SK-N-SH treated with all-trans-retinoic acid at 6 μM for 48 hours (cell line): ENCODE data around the gene SCN2B.
"Not testable (repeated sequence)": the region's sequence is repeated elsewhere in the genome, so short reads cannot be mapped to it uniquely, and the experiment has no call there.

Source experiments
- BACH2 ChIP-seq: fragments of 250-450 bp; sonication (Bioruptor Pico); IDR thresholded peaks from 2 replicates; pipeline ENCODE4 v1.9.0; 2021; ENCODE audit warnings: mild to moderate bottlenecking, borderline replicate concordance
- CSRNP3 ChIP-seq: fragments of 250-450 bp; sonication (Bioruptor Pico); IDR thresholded peaks from 2 replicates; pipeline ENCODE4 v1.5.1; 2021; ENCODE audit warnings: mild to moderate bottlenecking, moderate library complexity
- GLIS3 ChIP-seq: fragments of 250-450 bp; sonication (Bioruptor Pico); IDR thresholded peaks from 2 replicates; pipeline ENCODE4 v1.5.0; 2020; ENCODE audit warnings: mild to moderate bottlenecking, moderate library complexity
- ISL1 ChIP-seq: fragments of 250-450 bp; sonication (Bioruptor Pico); IDR thresholded peaks from 2 replicates; pipeline ENCODE4 v2.1.2; 2022; ENCODE audit warnings: mild to moderate bottlenecking, moderate library complexity
- SNAI2 ChIP-seq: fragments of 250-450 bp; sonication (Bioruptor Pico); IDR thresholded peaks from 2 replicates; pipeline ENCODE4 v1.5.0; 2020; ENCODE audit warnings: mild to moderate bottlenecking, moderate library complexity
- ZC3H10 ChIP-seq: fragments of 250-450 bp; sonication (Bioruptor Pico); IDR thresholded peaks from 2 replicates; pipeline ENCODE4 v1.5.1; 2021; ENCODE audit warnings: mild to moderate bottlenecking, moderate library complexity
- ZNF70 ChIP-seq: fragments of 450-650 bp; formaldehyde crosslinking; IDR thresholded peaks from 2 replicates; pipeline ENCODE4 v1.5.0; 2020; ENCODE audit warnings: mild to moderate bottlenecking, moderate library complexity

GRCh38 chr11:118183691-118184090 is 7.3 kb upstream of the SCN2B start:
- not testable (repeated sequence) for TF ChIP-seq CSRNP3 (CRISPR knock-in tag); ZNF70; ISL1; ZC3H10 (CRISPR knock-in tag); SNAI2 (CRISPR knock-in tag); BACH2 (CRISPR knock-in tag); GLIS3
